Measurements from ENCODE around the gene SUGP2. TPM values are rescaled to one million over a fixed set of nuclear protein-coding genes. Genes with fewer than 3 reads are reported as not detected.

Gene SUGP2
- total and polyA plus RNA-seq, 2 experiments from 2014 or later = 102 to 109 TPM

DNA sequence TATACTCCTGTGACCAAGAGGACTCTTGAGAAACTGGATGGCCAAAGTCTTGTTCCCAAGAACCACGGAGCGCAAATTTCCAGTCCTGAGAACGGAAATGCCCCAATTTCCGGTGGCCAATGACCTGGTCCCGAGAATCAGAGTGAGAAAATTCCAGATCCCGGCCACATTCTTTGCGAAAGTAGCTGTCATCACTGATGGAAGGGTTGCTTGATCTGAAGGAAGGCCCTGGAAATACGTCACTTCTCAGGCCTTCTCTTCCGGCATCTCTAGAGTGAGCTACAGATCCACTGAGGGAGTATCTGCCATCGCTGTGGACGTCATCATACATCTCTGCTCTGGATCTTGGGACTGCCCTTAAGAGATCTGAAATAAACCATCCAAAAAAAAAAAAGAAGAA, 7.5 kb downstream of the SUGP2 start:
- Mint-ChIP-seq H3K27me3 (ENCODE audit: insufficient read depth, low read depth, poor library complexity) (peaks cover 4% of the 10 kb centered on the region), H3K36me3 (ENCODE audit: low read depth) (peaks cover 82% of the 10 kb centered on the region), H3K4me3 (no peak overlapping the region), H3K27ac (no peak overlapping the region), H3K9me3 (no peaks in the 10 kb centered on the region), H3K4me1 (peaks cover 2% of the 10 kb centered on the region; the same call in 1 of the 3 replicates)
- no peak for DNase-seq (ENCODE audit: low spot score)
- H3K36me3 ChIP-seq (ENCODE audit: insufficient read depth) = peaks cover 66% of the 10 kb centered on the region
- no peak overlapping the region for H3K4me3 ChIP-seq
- H3K9me2 ChIP-seq (ENCODE audit: insufficient read depth) = no peaks in the 10 kb centered on the region
- no peak overlapping the region for H3K27ac ChIP-seq (ENCODE audit: low read depth)
- peaks cover 76% of the 10 kb centered on the region for H3K79me2 ChIP-seq (replicated peaks; ENCODE audit: insufficient read depth)
- ATAC-seq = no peak
- peaks cover 74% of the 10 kb centered on the region for H4K20me1 ChIP-seq (replicated peaks; ENCODE audit: insufficient read depth)
- H2AFZ ChIP-seq = no peak overlapping the region
- no peaks in the 10 kb centered on the region for H3K4me1 ChIP-seq (ENCODE audit: insufficient read depth)
- no peaks in the 10 kb centered on the region for H3K27me3 ChIP-seq (ENCODE audit: insufficient read depth)
- H3F3A ChIP-seq (replicated peaks; ENCODE audit: low read depth) = peaks cover 28% of the 10 kb centered on the region
- no peak overlapping the region for H3K4me2 ChIP-seq
- TF ChIP-seq EZH2 (IDR thresholded peaks at IDR 0.05; ENCODE audit: low read depth, unreplicated experiment) = no peak
- TF ChIP-seq NANOG (IDR thresholded peaks at IDR 0.05; ENCODE audit: borderline replicate concordance) = no peak
- TF ChIP-seq, protein P1, sequence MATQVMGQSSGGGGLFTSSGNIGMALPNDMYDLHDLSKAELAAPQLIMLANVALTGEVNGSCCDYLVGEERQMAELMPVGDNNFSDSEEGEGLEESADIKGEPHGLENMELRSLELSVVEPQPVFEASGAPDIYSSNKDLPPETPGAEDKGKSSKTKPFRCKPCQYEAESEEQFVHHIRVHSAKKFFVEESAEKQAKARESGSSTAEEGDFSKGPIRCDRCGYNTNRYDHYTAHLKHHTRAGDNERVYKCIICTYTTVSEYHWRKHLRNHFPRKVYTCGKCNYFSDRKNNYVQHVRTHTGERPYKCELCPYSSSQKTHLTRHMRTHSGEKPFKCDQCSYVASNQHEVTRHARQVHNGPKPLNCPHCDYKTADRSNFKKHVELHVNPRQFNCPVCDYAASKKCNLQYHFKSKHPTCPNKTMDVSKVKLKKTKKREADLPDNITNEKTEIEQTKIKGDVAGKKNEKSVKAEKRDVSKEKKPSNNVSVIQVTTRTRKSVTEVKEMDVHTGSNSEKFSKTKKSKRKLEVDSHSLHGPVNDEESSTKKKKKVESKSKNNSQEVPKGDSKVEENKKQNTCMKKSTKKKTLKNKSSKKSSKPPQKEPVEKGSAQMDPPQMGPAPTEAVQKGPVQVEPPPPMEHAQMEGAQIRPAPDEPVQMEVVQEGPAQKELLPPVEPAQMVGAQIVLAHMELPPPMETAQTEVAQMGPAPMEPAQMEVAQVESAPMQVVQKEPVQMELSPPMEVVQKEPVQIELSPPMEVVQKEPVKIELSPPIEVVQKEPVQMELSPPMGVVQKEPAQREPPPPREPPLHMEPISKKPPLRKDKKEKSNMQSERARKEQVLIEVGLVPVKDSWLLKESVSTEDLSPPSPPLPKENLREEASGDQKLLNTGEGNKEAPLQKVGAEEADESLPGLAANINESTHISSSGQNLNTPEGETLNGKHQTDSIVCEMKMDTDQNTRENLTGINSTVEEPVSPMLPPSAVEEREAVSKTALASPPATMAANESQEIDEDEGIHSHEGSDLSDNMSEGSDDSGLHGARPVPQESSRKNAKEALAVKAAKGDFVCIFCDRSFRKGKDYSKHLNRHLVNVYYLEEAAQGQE (IDR thresholded peaks at IDR 0.05; ENCODE audit: unreplicated experiment) = no peak
- no peak for TF ChIP-seq ZNF331 (CRISPR knock-in tag; IDR thresholded peaks at IDR 0.05; ENCODE audit: low read depth)
- TF ChIP-seq STAT1 (IDR thresholded peaks at IDR 0.05; ENCODE audit: unreplicated experiment) = no peak
- TF ChIP-seq, protein P2, sequence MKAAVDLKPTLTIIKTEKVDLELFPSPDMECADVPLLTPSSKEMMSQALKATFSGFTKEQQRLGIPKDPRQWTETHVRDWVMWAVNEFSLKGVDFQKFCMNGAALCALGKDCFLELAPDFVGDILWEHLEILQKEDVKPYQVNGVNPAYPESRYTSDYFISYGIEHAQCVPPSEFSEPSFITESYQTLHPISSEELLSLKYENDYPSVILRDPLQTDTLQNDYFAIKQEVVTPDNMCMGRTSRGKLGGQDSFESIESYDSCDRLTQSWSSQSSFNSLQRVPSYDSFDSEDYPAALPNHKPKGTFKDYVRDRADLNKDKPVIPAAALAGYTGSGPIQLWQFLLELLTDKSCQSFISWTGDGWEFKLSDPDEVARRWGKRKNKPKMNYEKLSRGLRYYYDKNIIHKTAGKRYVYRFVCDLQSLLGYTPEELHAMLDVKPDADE (IDR thresholded peaks at IDR 0.05) = no peak
- TF ChIP-seq, protein P3, sequence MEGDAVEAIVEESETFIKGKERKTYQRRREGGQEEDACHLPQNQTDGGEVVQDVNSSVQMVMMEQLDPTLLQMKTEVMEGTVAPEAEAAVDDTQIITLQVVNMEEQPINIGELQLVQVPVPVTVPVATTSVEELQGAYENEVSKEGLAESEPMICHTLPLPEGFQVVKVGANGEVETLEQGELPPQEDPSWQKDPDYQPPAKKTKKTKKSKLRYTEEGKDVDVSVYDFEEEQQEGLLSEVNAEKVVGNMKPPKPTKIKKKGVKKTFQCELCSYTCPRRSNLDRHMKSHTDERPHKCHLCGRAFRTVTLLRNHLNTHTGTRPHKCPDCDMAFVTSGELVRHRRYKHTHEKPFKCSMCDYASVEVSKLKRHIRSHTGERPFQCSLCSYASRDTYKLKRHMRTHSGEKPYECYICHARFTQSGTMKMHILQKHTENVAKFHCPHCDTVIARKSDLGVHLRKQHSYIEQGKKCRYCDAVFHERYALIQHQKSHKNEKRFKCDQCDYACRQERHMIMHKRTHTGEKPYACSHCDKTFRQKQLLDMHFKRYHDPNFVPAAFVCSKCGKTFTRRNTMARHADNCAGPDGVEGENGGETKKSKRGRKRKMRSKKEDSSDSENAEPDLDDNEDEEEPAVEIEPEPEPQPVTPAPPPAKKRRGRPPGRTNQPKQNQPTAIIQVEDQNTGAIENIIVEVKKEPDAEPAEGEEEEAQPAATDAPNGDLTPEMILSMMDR (conservative IDR thresholded peaks at IDR 0.05; ENCODE audit: low read depth in 2 of 2) = no peak
- TF ChIP-seq, protein P4, sequence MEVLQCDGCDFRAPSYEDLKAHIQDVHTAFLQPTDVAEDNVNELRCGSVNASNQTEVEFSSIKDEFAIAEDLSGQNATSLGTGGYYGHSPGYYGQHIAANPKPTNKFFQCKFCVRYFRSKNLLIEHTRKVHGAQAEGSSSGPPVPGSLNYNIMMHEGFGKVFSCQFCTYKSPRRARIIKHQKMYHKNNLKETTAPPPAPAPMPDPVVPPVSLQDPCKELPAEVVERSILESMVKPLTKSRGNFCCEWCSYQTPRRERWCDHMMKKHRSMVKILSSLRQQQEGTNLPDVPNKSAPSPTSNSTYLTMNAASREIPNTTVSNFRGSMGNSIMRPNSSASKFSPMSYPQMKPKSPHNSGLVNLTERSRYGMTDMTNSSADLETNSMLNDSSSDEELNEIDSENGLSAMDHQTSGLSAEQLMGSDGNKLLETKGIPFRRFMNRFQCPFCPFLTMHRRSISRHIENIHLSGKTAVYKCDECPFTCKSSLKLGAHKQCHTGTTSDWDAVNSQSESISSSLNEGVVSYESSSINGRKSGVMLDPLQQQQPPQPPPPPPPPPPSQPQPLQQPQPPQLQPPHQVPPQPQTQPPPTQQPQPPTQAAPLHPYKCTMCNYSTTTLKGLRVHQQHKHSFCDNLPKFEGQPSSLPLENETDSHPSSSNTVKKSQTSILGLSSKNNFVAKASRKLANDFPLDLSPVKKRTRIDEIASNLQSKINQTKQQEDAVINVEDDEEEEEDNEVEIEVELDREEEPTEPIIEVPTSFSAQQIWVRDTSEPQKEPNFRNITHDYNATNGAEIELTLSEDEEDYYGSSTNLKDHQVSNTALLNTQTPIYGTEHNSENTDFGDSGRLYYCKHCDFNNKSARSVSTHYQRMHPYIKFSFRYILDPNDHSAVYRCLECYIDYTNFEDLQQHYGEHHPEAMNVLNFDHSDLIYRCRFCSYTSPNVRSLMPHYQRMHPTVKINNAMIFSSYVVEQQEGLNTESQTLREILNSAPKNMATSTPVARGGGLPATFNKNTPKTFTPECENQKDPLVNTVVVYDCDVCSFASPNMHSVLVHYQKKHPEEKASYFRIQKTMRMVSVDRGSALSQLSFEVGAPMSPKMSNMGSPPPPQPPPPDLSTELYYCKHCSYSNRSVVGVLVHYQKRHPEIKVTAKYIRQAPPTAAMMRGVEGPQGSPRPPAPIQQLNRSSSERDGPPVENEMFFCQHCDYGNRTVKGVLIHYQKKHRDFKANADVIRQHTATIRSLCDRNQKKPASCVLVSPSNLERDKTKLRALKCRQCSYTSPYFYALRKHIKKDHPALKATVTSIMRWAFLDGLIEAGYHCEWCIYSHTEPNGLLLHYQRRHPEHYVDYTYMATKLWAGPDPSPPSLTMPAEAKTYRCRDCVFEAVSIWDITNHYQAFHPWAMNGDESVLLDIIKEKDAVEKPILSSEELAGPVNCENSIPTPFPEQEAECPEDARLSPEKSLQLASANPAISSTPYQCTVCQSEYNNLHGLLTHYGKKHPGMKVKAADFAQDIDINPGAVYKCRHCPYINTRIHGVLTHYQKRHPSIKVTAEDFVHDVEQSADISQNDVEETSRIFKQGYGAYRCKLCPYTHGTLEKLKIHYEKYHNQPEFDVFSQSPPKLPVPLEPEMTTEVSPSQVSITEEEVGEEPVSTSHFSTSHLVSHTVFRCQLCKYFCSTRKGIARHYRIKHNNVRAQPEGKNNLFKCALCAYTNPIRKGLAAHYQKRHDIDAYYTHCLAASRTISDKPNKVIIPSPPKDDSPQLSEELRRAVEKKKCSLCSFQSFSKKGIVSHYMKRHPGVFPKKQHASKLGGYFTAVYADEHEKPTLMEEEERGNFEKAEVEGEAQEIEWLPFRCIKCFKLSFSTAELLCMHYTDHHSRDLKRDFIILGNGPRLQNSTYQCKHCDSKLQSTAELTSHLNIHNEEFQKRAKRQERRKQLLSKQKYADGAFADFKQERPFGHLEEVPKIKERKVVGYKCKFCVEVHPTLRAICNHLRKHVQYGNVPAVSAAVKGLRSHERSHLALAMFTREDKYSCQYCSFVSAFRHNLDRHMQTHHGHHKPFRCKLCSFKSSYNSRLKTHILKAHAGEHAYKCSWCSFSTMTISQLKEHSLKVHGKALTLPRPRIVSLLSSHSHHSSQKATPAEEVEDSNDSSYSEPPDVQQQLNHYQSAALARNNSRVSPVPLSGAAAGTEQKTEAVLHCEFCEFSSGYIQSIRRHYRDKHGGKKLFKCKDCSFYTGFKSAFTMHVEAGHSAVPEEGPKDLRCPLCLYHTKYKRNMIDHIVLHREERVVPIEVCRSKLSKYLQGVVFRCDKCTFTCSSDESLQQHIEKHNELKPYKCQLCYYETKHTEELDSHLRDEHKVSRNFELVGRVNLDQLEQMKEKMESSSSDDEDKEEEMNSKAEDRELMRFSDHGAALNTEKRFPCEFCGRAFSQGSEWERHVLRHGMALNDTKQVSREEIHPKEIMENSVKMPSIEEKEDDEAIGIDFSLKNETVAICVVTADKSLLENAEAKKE (CRISPR knock-in tag; IDR thresholded peaks at IDR 0.05) = no peak
- no peak for TF ChIP-seq CREB1 (CRISPR knock-in tag; IDR thresholded peaks at IDR 0.05; ENCODE audit: low read depth)
- TF ChIP-seq JUNB (IDR thresholded peaks at IDR 0.05; ENCODE audit: unreplicated experiment) = no peak
- TF ChIP-seq ZNF114 (CRISPR knock-in tag; IDR thresholded peaks at IDR 0.05) = no peak

Measured in GM23338 (cell line).